ENCODE results near the gene PRLH. TPM values are rescaled to one million over a fixed set of nuclear protein-coding genes. Genes with fewer than 3 reads are reported as not detected.

PRLH gene
- total and polyA plus RNA-seq, 2 of the 13 experiments (the other 11 are each of a cell fraction or from before 2014, with no cell fraction given), result not detected

DNA sequence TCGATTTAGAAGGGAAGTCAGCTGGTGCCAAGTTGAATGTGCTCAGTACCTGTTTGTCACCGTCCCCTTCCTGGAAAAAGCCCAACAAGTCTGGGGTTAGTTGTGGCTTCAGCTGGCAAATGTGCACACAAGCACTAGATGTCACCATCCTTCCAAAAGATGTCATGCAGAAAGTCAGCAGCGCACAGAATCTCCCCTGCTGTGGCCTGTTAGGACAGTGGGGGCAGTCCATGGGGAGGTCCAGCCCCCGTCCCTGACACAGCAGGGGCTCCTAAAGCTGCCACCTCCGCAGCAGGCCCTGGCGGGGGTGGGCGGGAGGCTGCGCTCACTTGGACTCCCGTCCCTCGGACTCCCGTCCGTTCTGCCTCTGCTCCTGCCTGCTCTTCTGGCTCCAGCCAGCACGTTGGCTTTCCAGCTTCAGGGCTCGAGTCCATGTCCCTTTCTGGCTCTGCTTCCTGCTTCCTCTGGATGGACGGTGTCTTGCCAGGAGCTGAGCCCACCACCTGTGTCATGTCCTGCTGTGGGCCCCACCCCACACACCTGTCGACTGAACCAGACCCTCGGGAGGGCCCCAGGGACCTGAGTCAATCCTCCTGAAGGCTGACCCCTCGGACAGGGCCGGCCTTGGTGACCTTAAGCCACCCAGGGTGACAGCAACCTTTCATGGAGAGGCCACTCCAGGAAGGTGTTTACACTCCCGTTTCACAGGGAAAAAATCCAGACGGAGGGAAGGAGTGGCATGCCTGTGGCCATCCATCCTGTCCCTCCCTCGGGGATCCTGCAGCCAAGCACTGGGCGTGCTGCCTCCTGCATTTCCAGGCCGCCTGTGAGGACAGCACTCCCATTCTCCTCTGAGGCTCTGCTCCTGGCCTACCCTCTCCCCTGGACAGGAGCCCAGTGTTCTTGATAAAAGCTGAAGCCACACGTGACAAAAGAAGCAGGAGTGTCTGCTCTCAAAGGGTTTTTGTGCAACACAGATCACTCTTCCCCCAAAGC lies 15.7 kb downstream of the PRLH start (continued):
- TF ChIP-seq SALL1 (CRISPR knock-in tag; IDR thresholded peaks at IDR 0.05) (peak; percentile 71), ZNF781 (CRISPR knock-in tag; IDR thresholded peaks at IDR 0.05; ENCODE audit: borderline replicate concordance, not compliant biosample characterization) (peak; percentile 16), POGZ (CRISPR knock-in tag; IDR thresholded peaks at IDR 0.05) (peak; percentile 19; the same call in 1 of the 2 replicates), BCL6 (CRISPR knock-in tag; IDR thresholded peaks at IDR 0.05) (peak; percentile 93), ERF (CRISPR knock-in tag; IDR thresholded peaks at IDR 0.05) (no peak)
- TF ChIP-seq, protein P1, sequence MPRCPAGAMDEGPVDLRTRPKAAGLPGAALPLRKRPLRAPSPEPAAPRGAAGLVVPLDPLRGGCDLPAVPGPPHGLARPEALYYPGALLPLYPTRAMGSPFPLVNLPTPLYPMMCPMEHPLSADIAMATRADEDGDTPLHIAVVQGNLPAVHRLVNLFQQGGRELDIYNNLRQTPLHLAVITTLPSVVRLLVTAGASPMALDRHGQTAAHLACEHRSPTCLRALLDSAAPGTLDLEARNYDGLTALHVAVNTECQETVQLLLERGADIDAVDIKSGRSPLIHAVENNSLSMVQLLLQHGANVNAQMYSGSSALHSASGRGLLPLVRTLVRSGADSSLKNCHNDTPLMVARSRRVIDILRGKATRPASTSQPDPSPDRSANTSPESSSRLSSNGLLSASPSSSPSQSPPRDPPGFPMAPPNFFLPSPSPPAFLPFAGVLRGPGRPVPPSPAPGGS (CRISPR knock-in tag; IDR thresholded peaks at IDR 0.05), result 0 out of 2 replicates have a peak, but pooled peaks have one; percentile 26
- TF ChIP-seq, protein P2, sequence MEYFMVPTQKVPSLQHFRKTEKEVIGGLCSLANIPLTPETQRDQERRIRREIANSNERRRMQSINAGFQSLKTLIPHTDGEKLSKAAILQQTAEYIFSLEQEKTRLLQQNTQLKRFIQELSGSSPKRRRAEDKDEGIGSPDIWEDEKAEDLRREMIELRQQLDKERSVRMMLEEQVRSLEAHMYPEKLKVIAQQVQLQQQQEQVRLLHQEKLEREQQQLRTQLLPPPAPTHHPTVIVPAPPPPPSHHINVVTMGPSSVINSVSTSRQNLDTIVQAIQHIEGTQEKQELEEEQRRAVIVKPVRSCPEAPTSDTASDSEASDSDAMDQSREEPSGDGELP (IDR thresholded peaks at IDR 0.05; ENCODE audit: borderline replicate concordance, low read depth), result peak; percentile 66; the same call in 1 of the 2 replicates
- TF ChIP-seq, protein P3, sequence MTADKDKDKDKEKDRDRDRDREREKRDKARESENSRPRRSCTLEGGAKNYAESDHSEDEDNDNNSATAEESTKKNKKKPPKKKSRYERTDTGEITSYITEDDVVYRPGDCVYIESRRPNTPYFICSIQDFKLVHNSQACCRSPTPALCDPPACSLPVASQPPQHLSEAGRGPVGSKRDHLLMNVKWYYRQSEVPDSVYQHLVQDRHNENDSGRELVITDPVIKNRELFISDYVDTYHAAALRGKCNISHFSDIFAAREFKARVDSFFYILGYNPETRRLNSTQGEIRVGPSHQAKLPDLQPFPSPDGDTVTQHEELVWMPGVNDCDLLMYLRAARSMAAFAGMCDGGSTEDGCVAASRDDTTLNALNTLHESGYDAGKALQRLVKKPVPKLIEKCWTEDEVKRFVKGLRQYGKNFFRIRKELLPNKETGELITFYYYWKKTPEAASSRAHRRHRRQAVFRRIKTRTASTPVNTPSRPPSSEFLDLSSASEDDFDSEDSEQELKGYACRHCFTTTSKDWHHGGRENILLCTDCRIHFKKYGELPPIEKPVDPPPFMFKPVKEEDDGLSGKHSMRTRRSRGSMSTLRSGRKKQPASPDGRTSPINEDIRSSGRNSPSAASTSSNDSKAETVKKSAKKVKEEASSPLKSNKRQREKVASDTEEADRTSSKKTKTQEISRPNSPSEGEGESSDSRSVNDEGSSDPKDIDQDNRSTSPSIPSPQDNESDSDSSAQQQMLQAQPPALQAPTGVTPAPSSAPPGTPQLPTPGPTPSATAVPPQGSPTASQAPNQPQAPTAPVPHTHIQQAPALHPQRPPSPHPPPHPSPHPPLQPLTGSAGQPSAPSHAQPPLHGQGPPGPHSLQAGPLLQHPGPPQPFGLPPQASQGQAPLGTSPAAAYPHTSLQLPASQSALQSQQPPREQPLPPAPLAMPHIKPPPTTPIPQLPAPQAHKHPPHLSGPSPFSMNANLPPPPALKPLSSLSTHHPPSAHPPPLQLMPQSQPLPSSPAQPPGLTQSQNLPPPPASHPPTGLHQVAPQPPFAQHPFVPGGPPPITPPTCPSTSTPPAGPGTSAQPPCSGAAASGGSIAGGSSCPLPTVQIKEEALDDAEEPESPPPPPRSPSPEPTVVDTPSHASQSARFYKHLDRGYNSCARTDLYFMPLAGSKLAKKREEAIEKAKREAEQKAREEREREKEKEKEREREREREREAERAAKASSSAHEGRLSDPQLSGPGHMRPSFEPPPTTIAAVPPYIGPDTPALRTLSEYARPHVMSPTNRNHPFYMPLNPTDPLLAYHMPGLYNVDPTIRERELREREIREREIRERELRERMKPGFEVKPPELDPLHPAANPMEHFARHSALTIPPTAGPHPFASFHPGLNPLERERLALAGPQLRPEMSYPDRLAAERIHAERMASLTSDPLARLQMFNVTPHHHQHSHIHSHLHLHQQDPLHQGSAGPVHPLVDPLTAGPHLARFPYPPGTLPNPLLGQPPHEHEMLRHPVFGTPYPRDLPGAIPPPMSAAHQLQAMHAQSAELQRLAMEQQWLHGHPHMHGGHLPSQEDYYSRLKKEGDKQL (CRISPR knock-in tag; IDR thresholded peaks at IDR 0.05; ENCODE audit: low read depth), result no peak
- TF ChIP-seq, protein P4, sequence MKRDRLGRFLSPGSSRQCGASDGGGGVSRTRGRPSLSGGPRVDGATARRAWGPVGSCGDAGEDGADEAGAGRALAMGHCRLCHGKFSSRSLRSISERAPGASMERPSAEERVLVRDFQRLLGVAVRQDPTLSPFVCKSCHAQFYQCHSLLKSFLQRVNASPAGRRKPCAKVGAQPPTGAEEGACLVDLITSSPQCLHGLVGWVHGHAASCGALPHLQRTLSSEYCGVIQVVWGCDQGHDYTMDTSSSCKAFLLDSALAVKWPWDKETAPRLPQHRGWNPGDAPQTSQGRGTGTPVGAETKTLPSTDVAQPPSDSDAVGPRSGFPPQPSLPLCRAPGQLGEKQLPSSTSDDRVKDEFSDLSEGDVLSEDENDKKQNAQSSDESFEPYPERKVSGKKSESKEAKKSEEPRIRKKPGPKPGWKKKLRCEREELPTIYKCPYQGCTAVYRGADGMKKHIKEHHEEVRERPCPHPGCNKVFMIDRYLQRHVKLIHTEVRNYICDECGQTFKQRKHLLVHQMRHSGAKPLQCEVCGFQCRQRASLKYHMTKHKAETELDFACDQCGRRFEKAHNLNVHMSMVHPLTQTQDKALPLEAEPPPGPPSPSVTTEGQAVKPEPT (CRISPR knock-in tag; IDR thresholded peaks at IDR 0.05; ENCODE audit: low read depth), result no peak
- TF ChIP-seq, protein P5, sequence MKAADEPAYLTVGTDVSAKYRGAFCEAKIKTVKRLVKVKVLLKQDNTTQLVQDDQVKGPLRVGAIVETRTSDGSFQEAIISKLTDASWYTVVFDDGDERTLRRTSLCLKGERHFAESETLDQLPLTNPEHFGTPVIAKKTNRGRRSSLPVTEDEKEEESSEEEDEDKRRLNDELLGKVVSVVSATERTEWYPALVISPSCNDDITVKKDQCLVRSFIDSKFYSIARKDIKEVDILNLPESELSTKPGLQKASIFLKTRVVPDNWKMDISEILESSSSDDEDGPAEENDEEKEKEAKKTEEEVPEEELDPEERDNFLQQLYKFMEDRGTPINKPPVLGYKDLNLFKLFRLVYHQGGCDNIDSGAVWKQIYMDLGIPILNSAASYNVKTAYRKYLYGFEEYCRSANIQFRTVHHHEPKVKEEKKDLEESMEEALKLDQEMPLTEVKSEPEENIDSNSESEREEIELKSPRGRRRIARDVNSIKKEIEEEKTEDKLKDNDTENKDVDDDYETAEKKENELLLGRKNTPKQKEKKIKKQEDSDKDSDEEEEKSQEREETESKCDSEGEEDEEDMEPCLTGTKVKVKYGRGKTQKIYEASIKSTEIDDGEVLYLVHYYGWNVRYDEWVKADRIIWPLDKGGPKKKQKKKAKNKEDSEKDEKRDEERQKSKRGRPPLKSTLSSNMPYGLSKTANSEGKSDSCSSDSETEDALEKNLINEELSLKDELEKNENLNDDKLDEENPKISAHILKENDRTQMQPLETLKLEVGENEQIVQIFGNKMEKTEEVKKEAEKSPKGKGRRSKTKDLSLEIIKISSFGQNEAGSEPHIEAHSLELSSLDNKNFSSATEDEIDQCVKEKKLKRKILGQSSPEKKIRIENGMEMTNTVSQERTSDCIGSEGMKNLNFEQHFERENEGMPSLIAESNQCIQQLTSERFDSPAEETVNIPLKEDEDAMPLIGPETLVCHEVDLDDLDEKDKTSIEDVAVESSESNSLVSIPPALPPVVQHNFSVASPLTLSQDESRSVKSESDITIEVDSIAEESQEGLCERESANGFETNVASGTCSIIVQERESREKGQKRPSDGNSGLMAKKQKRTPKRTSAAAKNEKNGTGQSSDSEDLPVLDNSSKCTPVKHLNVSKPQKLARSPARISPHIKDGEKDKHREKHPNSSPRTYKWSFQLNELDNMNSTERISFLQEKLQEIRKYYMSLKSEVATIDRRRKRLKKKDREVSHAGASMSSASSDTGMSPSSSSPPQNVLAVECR (CRISPR knock-in tag; IDR thresholded peaks at IDR 0.05; ENCODE audit: borderline replicate concordance), result peak; percentile 66; the same call in 1 of the 2 replicates
